Esophagus muscularis mucosa (tissue), 3 donors: ENCODE measurements around the gene CLIC4.

Experiments
- POLR2A ChIP-seq: fragments of 450-650 bp; IDR thresholded peaks from one replicate; pipeline ENCODE4 v1.6.1; 2017; ENCODE audit warnings: antibody characterized with exemption, moderate library complexity, mild to moderate bottlenecking, low read depth
- TF ChIP-seq, protein P1 (sequence below), 3 experiments: fragments of 200-600 bp in 2 of 3; fragments of 450-650 bp in 1 of 3; sonication (generic) in 2 of 3; IDR thresholded peaks; one replicate each; pipeline ENCODE4 v1.5.1; 2017 to 2019; ENCODE audit warnings: antibody characterized with exemption in 3 of 3, mild to moderate bottlenecking in 2 of 3, moderate library complexity in 1 of 3

DNA sequence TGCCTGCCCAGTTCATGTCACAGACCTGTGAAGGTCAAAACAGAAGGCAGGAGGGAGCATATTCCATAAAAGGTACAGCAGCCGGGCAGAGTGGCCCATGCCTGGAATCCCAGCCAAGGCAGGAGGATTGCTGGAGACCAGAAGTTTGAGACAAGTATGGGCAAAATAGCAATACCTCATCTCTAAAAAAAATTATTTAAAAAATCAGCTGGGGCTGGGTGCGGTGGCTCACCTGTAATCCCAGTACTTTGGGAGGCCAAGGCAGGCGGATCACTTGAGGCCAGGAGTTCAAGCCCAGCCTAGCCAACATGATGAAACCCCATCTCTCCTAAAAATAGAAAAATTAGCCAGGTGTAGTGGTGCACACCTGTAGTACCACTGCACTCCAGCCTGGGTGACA lies 120.3 kb downstream of the CLIC4 start:
- TF ChIP-seq, protein P1, sequence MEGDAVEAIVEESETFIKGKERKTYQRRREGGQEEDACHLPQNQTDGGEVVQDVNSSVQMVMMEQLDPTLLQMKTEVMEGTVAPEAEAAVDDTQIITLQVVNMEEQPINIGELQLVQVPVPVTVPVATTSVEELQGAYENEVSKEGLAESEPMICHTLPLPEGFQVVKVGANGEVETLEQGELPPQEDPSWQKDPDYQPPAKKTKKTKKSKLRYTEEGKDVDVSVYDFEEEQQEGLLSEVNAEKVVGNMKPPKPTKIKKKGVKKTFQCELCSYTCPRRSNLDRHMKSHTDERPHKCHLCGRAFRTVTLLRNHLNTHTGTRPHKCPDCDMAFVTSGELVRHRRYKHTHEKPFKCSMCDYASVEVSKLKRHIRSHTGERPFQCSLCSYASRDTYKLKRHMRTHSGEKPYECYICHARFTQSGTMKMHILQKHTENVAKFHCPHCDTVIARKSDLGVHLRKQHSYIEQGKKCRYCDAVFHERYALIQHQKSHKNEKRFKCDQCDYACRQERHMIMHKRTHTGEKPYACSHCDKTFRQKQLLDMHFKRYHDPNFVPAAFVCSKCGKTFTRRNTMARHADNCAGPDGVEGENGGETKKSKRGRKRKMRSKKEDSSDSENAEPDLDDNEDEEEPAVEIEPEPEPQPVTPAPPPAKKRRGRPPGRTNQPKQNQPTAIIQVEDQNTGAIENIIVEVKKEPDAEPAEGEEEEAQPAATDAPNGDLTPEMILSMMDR (IDR thresholded peaks at IDR 0.05), result no peak
- TF ChIP-seq POLR2A, result no peak
